Raji (cell line): ENCODE measurements around the gene TUBA8.

Experiments used
- POLR2A ChIP-seq: IDR thresholded peaks from 2 replicates; pipeline ENCODE4 v1.6.1; 2011; ENCODE audit warnings: low read depth, low read length, control low read depth; ENCODE audit not compliant: insufficient read depth

The TUBA8 gene

DNA sequence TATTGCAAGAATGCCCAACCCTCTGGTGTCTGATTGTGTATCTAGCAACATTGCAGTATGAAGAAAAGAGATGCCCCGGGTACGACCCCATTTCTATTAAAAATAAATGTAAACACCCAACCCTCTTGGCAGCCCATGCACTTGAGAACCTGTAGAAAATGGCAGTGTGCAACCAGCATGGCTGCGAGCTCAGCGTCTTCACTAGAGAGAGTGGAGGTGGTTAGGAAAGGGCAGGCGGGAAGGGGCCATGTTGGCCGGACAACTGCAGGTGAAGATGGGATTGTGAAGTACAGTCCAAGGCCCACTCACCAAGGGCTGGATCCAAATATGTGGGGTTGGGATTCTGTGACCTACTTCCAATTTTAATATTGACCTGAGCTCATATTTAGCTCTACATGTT is 16.9 kb upstream of the TUBA8 start:
- no peak for TF ChIP-seq POLR2A

DNA sequence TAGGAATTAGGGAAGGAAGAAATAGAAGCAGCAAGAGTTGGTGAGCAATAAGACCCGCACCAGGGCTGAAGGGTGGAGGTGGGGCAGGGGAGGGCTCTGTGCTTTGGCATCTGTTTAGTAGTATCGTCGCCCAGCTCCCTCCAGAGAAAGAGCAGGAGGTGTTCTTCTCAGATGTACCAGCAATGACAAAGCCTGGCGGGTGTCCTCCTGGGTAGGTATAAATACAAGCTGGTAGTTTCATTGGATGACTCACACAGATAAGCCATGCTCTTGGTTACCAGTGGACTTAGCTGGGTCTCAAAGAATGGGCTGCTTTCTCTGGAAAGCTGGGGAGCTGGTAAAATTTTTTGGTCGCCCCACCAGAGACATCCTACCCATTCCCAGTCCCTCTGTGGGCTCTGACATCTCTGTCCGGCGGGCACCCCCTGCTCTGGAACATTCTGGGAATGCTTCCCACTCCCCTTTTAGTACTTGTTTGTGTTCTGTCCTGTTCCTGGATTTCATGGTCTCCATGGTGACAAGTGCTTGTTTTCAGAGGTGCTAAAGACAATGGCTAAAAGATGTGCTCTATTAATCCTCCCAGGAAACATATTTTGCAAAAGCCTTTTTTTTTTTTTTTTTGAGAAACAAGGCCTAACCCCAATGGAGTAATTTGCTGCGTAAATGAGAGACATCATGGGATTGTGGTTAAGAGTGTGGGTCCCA is 15.4 kb upstream of the TUBA8 start:
- TF ChIP-seq POLR2A: no peak

GRCh38 chr22:18096823-18097222 is 13.8 kb upstream of the TUBA8 start:
- TF ChIP-seq POLR2A: no peak

GRCh38 chr22:18100781-18101180 is 9.8 kb upstream of the TUBA8 start:
- TF ChIP-seq POLR2A: no peak

DNA sequence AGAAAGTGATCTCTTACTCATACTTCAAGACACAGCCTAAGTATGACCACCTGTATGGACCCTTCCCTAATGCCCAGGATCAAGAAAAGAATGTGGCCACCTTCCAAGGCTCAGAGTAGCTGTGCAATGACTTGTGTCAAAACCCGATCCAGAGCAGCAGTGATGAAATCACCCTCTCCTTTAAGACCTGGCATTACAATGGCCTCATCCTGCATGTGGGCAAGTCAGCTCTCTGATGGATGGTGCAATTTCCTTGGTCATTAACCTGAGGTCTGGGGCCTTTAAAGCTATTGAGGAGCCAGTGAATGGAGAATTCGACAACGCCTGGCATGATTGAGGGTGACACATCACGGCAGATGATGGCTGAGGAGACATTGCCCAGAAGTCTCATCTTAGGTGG is 9.1 kb upstream of the TUBA8 start:
- no peak for TF ChIP-seq POLR2A

GRCh38 chr22:18103527-18104269 is 6.9 kb upstream of the TUBA8 start:
- TF ChIP-seq POLR2A: no peak

GRCh38 chr22:18104566-18104965 is 6.0 kb upstream of the TUBA8 start:
- no peak for TF ChIP-seq POLR2A

DNA sequence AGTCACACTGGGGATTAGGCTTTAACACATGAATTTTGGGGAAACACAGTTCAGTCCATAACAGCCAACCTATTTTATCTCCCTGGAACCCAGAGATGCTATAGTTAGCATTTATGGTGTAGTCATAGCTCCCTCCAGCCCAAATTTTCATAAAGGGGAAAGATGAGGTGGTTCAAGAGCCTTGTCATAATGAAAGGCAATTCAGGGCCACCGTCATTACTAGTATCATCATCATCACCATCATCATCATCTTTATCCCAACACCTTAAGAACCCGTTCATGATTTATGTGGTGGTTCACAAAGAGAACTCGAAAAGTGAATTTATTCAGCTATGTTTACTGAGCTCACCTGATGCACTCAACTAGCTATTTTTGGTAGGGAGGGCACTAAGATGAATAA is 2.4 kb upstream of the TUBA8 start:
- no peak for TF ChIP-seq POLR2A

DNA sequence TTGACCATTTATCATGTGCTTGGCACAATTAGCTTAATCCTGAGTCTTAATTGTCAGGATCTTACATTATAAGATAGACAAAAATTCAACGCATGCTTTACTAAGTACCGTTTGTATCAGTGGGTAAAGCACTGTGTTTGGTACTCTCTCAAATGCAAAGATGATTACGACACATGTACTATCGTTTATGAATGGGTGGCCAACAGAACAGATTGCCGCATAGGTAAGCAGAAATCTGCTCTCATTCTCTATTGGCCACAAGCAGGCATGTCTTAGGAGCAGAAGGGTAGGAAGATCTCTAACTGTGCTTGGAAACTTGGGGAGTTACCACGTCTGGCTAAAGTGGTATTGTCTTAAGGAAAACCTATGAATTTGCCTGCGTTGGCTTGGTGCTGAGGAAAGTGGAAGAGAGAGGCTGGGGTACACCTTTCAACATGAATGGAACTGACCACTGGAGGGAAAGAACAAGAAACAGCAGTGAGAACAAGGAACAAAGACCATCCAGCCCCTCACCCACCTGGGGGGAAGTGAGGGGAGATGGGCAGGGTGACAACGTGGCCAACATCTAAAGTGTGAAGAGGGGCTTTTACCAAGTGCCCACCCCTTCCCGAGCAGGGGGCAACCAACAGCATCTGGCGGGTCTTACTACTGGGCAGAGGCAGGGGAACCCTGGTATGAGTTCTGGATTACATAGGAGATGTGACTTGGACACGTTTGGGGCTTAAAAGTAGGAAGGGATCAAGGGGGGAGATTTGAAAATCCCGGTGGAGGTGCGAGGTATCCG is 1.0 kb upstream of the TUBA8 start:
- no peak for TF ChIP-seq POLR2A

GRCh38 chr22:18110954-18111758 is 547 bp downstream of the TUBA8 start:
- TF ChIP-seq POLR2A: no peak

GRCh38 chr22:18111759-18112330 is 1.2 kb downstream of the TUBA8 start:
- no peak for TF ChIP-seq POLR2A

- no peak for TF ChIP-seq POLR2A
Measured at GRCh38 chr22:18112440-18112839, 1.8 kb downstream of the TUBA8 start.

DNA sequence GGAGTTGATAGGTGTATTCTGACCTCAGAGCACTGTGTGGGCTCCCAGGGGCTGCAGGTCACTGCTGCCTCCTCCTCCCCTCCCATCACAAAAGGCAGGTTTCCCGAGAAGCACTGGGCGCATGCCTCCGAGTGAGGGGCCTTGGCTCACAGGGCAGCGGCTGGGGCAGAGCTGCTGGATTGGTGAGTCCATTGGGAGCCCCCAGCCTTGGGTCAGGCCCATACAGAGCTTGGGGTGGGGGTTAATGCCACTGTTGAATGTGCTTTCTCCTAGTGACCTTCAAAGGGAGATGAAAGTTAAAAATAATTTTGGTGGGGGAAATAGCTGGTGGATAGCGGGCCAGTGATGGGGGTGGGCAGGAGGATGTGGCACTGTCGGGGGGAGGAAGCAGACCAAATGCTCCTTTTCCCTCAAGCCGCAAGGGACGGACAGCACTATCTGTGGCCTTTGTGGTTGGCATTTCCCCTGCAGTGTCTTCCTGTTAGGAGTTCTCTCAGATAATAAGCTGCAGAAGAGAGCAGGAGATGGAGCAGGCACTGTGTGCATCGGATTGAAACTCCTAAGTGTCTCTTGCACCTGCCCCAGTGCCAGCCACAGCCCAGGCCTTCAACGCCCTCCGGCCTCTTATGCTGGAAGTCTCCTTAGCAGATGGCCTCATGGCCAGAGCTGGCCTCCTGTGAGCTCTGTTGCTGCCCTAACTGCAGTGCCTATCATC is 3.2 kb downstream of the TUBA8 start:
- no peak for TF ChIP-seq POLR2A

GRCh38 chr22:18114495-18114894 is 3.9 kb downstream of the TUBA8 start:
- no peak for TF ChIP-seq POLR2A

- no peak for TF ChIP-seq POLR2A
Measured at GRCh38 chr22:18114976-18115652, 4.5 kb downstream of the TUBA8 start.
